Anterior cingulate cortex (tissue), 58 donors: Measurements from ENCODE around the gene PITPNM1.
A peak's percentile ranks its signal among the peaks of the same experiment; 100 is the strongest.
"Not testable (repeated sequence)": the region's sequence is repeated elsewhere in the genome, so short reads cannot be mapped to it uniquely, and the experiment has no call there.

Experiments used
- DNase-seq, 58 donors: peaks; one replicate each; lab custom pipeline; 2025; lab: John Stamatoyannopoulos, UW

PITPNM1 gene

GRCh38 chr11:67491276-67492068, 13.7 kb downstream of the PITPNM1 start:
- peak in 1 of 58 donors; percentile 38 for DNase-seq

- no peak for DNase-seq
These were observed 14.5 kb downstream of the PITPNM1 start for GRCh38 chr11:67490727-67491065.

GRCh38 chr11:67489885-67490726, 15.1 kb downstream of the PITPNM1 start:
- DNase-seq: no peak

- DNase-seq: no peak
These were observed 15.8 kb downstream of the PITPNM1 start for GRCh38 chr11:67489203-67489884.

GRCh38 chr11:67486481-67487195, 18.5 kb downstream of the PITPNM1 start:
- no peak for DNase-seq

- DNase-seq: not testable (repeated sequence)
These were observed 19.2 kb downstream of the PITPNM1 start for GRCh38 chr11:67485873-67486361.

- peak in 2 of 58 donors; percentile 30 to 35 for DNase-seq
These were observed 20.3 kb downstream of the PITPNM1 start for GRCh38 chr11:67484847-67485311.

- DNase-seq: no peak
These were observed 21.1 kb downstream of the PITPNM1 start for GRCh38 chr11:67483831-67484665.

- DNase-seq: peak; percentile 89 to 100 (median 97)
These were observed 22.1 kb downstream of the PITPNM1 start, which contains the start of gene AIP for GRCh38 chr11:67482827-67483798. Gene AIP, plus strand, starts transcription at chr11:67483026. Its CDS starts 133 bp downstream, at chr11:67483159.

- no peak for DNase-seq
These were observed 22.8 kb downstream of the PITPNM1 start for GRCh38 chr11:67482275-67482826.

- DNase-seq: not testable (repeated sequence)
These were observed 27.7 kb downstream of the PITPNM1 start for GRCh38 chr11:67477344-67478050.

- not testable (repeated sequence) for DNase-seq
These were observed 28.5 kb downstream of the PITPNM1 start for GRCh38 chr11:67476692-67477091.

- DNase-seq: no peak
These were observed 32.3 kb downstream of the PITPNM1 start for GRCh38 chr11:67472882-67473281.

GRCh38 chr11:67470337-67471002, 34.7 kb downstream of the PITPNM1 start:
- DNase-seq: no peak

GRCh38 chr11:67469508-67469811, 35.7 kb downstream of the PITPNM1 start:
- no peak for DNase-seq

- DNase-seq: peak; percentile 35 to 97 (median 90)
These were observed 36.2 kb downstream of the PITPNM1 start, which contains the start of gene TMEM134 for GRCh38 chr11:67468759-67469507. Gene TMEM134, minus strand, starts transcription at chr11:67469251. Its CDS starts 59 bp downstream, at chr11:67469192.
